AML-193 (cell line): ENCODE data around the gene ENDOG.
A peak's percentile ranks its signal among the peaks of the same experiment; 100 is the strongest.
"Not testable (repeated sequence)": the region's sequence is repeated elsewhere in the genome, so short reads cannot be mapped to it uniquely, and the experiment has no call there.

Experiments used
- DNase-seq, 2 experiments: peaks; one replicate each; lab custom pipeline; 2025; lab: John Stamatoyannopoulos, UW

The ENDOG gene

GRCh38 chr9:128828719-128829452, 10.6 kb downstream of the ENDOG start:
- DNase-seq: no peak

DNA sequence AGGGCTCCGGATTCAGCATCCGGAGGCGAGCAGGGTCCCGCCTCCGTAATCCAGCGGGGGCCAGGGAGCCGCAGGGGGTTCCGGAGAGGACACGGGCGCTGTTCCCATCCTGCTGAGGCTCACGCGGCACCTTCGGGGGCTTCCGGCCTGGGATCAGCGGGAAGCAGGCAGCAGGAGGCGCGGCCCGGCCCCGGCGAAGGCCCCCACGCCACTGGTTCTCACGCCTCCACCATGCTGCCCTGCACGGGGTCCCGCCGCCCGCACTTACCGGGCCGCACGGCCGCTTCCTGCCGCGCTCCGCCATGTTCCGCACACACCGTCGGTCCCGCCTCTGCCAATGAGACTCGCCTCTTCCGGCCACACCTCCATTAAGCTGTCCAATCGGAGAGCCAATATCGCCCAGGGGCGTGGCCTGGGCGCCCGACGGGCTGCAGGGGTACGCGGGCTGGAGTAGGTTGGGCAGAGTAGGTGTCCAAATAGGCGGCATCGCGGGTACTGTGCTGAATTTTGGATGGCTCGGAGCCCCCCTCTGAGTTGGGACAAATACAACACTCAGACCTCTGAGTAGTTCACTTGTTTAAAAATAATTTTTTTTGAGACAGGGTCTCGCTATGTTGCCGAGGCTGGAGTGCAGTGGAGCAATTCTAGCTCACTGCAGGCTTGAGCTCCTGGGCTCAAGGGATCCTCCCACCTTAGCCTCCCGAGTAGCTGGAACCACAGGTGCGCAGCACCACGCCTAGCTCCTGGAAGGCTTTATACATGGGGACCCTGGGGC, 11.4 kb downstream of the ENDOG start, which contains the start of gene SPOUT1:
SPOUT1 (minus strand) TSS at position 318 of the 775 bp plus-strand sequence; CDS start at position 304, 14 bp downstream.
- DNase-seq: peak; percentile 86 to 89

DNA sequence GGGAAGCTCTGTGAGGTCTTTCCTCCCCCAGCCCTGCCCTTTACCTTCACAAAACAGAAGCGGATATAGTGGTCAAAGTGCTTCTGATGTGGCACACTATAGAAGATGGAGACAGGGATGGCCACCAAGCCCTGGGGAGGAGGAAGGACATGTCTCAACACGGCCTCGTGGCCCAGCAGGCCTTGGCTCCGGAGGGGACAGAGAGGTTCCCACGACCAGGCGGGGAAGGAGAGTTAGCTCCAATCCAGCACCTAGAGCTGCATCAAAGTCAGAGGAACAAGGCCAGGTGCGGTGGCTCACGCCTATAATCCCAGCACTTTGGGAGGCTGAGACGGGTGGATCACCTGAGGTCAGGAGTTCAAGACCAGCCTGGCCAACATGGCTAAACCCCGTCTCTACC, 15.4 kb downstream of the ENDOG start:
- no peak for DNase-seq

DNA sequence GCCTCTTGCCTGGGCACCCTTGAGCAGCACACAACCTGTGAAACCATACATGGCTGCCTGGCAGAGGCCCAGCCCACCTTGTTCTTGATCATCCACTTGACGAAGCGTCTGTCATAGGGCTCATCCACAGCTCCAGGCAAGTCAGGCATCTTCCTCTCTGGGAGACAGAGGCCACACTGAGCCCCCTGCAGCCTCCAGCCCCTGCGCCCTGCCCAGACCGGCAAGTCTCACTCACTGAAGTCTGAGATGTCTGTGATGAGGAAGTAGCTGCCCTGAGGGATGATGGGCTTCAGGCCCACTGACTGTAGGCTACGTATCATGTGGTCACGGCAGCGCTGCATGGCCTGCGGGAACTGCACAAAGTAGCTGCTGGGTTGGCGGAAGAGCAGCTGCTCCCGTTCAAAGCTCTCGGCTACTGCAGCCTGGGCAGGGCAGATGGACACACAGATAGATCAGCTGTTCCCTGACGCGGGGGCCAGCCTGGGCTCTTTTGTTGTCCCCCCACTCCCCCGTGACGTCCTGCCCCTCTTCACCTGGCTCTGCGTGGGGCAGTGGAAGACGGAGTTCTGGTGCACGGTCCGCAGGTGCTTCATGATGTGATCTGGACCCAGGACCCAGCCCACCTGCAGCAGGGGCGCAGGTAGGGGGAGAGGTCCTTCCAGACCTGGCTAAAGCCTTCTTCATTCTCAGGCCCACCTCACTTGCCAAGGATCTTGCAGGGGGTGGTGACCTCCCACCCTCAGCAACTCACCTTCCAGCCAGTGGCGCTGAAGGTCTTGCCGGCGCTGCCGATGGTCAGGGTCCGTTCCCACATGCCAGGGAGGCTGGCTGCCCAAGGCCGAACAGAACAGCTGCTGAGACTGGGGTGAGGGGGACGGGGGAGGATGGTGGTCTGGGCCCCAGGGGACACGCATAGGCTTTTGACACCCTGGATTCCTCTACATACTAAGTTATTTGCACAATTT, 17.2 kb downstream of the ENDOG start:
- DNase-seq: no peak

DNA sequence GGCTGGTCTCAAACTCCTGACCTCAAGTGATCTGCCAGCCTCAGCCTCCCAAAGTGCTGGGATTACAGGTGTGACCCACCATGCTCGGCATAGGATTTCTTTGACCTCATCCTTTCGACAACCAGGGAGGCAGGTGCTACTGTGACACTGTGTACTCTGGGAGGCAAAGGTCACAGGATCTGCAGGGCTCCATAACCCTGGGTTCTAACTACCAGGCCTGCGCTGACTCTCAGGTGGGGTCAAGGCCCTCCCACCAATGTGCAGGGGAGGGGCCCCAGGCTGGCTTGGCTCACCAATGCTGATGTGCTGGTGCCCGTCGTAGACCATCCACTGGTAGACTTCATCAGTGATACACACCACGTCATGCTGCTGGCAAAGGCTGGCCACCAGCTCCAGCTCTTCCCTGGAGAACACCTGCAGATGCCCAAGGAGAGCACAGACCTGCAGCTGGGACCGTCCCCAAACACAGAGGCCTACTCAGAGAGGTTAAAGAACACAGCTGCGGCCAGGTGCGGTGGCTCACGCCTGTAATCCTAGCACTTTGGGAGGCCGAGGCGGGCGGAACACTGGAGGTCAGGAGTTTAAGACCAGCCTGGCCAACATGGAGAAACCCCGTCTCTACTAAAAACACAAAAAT, 18.3 kb downstream of the ENDOG start:
- DNase-seq: no peak

GRCh38 chr9:128838338-128838737, 20.0 kb downstream of the ENDOG start:
- DNase-seq: no peak

- no peak for DNase-seq
Measured at GRCh38 chr9:128840524-128840923, 22.2 kb downstream of the ENDOG start.

GRCh38 chr9:128841694-128842492, 23.6 kb downstream of the ENDOG start:
- no peak for DNase-seq

GRCh38 chr9:128843171-128843570, 24.9 kb downstream of the ENDOG start:
- DNase-seq: not testable (repeated sequence)

- no peak for DNase-seq
Measured at GRCh38 chr9:128845186-128845931, 27.1 kb downstream of the ENDOG start.

DNA sequence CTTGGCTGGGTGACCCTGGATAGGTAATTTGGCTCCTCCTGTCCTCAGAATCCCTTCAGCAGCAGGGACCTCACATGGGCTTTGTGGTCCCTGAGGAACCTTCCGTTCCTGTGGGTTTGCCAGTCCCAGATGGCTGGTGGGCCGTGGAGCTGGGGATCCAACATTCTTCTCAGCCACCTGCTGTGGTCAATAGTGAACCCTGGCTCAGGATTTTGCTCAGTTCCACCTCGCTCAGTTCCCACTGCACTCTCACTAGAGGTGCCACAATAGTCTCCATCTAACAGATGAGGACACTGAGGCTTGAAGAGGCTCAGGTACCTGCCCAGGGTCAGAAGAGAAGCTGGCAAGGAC, 28.4 kb downstream of the ENDOG start:
- no peak for DNase-seq

DNA sequence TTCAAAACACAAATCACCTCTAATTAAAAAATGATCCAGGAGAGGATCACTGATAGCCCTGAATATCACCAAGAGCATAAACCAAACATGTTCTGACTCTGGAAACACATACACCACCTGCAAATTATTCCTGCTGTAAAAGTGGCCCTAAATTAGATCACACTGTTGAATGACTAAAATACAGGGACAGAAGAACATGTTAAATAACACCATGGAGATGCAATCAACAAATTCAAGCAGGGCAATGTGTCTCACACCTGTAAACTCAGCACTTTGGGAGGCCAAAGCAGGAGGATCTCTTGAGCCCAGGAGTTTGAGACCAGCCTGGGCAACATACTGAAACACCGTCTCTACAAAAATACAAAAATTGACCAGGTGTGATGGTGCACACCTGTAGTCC, 29.5 kb downstream of the ENDOG start:
- DNase-seq: no peak

GRCh38 chr9:128851024-128851423, 32.7 kb downstream of the ENDOG start:
- DNase-seq: not testable (repeated sequence)

- DNase-seq: peak; percentile 38 to 55
Measured at GRCh38 chr9:128851779-128852600, 33.7 kb downstream of the ENDOG start.

DNA sequence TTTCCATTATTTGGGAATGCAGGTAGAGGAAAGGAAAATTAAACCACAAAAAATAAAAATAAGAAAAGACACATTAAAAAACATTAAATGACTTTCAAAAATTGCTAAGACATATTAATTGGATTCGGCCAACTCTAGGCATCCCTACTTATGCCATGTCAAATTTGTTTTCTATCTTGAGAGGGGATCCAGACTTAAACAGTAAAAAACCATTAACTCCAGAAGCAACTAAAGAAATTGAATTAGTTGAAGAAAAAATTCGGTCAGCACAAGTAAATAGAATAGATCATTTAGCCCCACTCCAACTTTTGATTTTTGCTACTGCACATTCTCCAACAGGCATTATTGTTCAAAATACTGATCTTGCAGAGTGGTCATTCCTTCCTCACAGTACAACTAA, 34.3 kb downstream of the ENDOG start:
- DNase-seq: not testable (repeated sequence)

- not testable (repeated sequence) for DNase-seq
Measured at GRCh38 chr9:128854454-128854853, 36.2 kb downstream of the ENDOG start.

- DNase-seq: not testable (repeated sequence)
Measured at GRCh38 chr9:128858476-128858875, 40.2 kb downstream of the ENDOG start.

- DNase-seq: no peak
Measured at GRCh38 chr9:128860937-128861336, 42.6 kb downstream of the ENDOG start.

DNA sequence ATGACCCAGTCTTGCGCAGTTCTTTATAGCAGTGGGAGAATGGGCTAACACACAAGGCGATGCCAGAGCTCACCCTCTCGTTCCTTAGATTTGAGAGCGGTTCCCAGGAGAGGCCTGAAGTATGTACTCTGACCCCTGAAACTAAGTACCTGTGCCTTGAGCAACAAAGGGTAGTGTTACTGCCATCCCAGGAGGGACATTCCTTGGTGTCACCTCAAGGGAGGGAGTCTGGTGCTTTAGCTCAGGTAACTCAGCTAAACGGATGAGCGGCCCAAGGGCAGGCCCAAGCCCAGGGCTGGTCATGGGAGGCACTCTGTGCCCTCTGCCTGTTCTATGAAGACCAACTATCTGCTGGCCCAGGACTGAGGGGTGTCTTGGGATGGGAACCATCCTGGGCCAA, 43.2 kb downstream of the ENDOG start:
- DNase-seq: no peak
